Neuronal stem cell (in vitro differentiated cells): Measurements from ENCODE around the gene IRS1. TPM values are rescaled to one million over a fixed set of nuclear protein-coding genes. Genes with fewer than 3 reads are reported as not detected.

Experiments
- DNase-seq: peaks from one replicate; pipeline ENCODE4 v3.0.0-alpha.2; 2013; ENCODE audit warnings: low spot score
- H2AFZ ChIP-seq: one replicate; pipeline ENCODE4 v1.6.1; 2013; ENCODE audit warnings: mild to moderate bottlenecking, low read length, inconsistent platforms
- H2AK5ac ChIP-seq: 2 replicates; pipeline ENCODE4 v1.6.1; 2013; ENCODE audit warnings: low read depth, mild to moderate bottlenecking, inconsistent platforms, low read length, moderate library complexity, mixed read lengths
- H2BK120ac ChIP-seq: 2 replicates; pipeline ENCODE4 v1.6.1; 2013; ENCODE audit warnings: low read depth, mild to moderate bottlenecking, inconsistent platforms, low read length, moderate library complexity, mixed read lengths
- H2BK12ac ChIP-seq: one replicate; pipeline ENCODE4 v1.6.1; 2013; ENCODE audit warnings: low read length, inconsistent platforms
- H2BK15ac ChIP-seq: 2 replicates; pipeline ENCODE4 v1.6.1; 2013; ENCODE audit warnings: mild to moderate bottlenecking, low read length, inconsistent platforms, mixed read lengths
- H2BK5ac ChIP-seq: one replicate; pipeline ENCODE4 v1.6.1; 2013; ENCODE audit warnings: inconsistent platforms, mild to moderate bottlenecking, low read length, moderate library complexity
- H3K14ac ChIP-seq: one replicate; pipeline ENCODE4 v1.6.1; 2013; ENCODE audit warnings: low read length, inconsistent platforms
- H3K18ac ChIP-seq: 2 replicates; pipeline ENCODE4 v1.6.1; 2013; ENCODE audit warnings: low read length, inconsistent platforms
- H3K23ac ChIP-seq: 2 replicates; pipeline ENCODE4 v1.6.1; 2013; ENCODE audit warnings: low read depth, mild to moderate bottlenecking, mixed read lengths, low read length, inconsistent platforms; ENCODE audit not compliant: poor library complexity
- H3K27ac ChIP-seq: replicated peaks from 3 replicates; pipeline ENCODE4 v1.5.1; 2013; ENCODE audit warnings: low read length, inconsistent platforms
- H3K27me3 ChIP-seq, 3 experiments: 2 replicates each; pipeline ENCODE4 v1.6.1; 2013; ENCODE audit warnings: low read length in 3 of 3, mild to moderate bottlenecking in 2 of 3, inconsistent platforms in 1 of 3, low read depth in 1 of 3, mixed read lengths in 1 of 3, moderate library complexity in 1 of 3; ENCODE audit not compliant: control insufficient read depth in 3 of 3, insufficient read depth in 3 of 3
- H3K36me3 ChIP-seq, 2 donors: replicated peaks in 1 of 2; 2 replicates each; pipeline ENCODE4 v1.6.1; 2013; ENCODE audit warnings: low read length in 2 of 2; ENCODE audit not compliant: control insufficient read depth in 2 of 2, insufficient read depth in 2 of 2
- H3K4ac ChIP-seq: 2 replicates; pipeline ENCODE4 v1.6.1; 2013; ENCODE audit warnings: inconsistent platforms, mild to moderate bottlenecking, low read length, moderate library complexity
- H3K4me1 ChIP-seq, 2 donors: 1 replicate in 1 of 2; 2 replicates in 1 of 2; pipeline ENCODE4 v1.6.1; 2013; ENCODE audit warnings: low read length in 2 of 2, low read depth in 1 of 2; ENCODE audit not compliant: control insufficient read depth in 2 of 2, insufficient read depth in 1 of 2
- H3K4me2 ChIP-seq: one replicate; pipeline ENCODE4 v1.6.1; 2013; ENCODE audit warnings: mild to moderate bottlenecking, low read length, inconsistent platforms; ENCODE audit not compliant: insufficient read depth, poor library complexity, severe bottlenecking
- H3K4me3 ChIP-seq, 2 donors: 2 replicates each; pipeline ENCODE4 v1.5.1; 2013; ENCODE audit warnings: low read length in 2 of 2, mild to moderate bottlenecking in 2 of 2, inconsistent platforms in 1 of 2, moderate library complexity in 1 of 2
- H3K79me1 ChIP-seq: one replicate; pipeline ENCODE4 v1.6.1; 2013; ENCODE audit warnings: low read depth, mild to moderate bottlenecking, inconsistent platforms, low read length, moderate library complexity
- H3K9ac ChIP-seq: one replicate; pipeline ENCODE4 v1.6.1; 2013; ENCODE audit warnings: mild to moderate bottlenecking, low read depth, low read length, inconsistent platforms; ENCODE audit not compliant: poor library complexity
- H3K9me3 ChIP-seq, 2 donors: replicated peaks in 1 of 2; 2 replicates each; pipeline versions ENCODE3 to v1.6.1; 2013; ENCODE audit warnings: low read length in 2 of 2, mild to moderate bottlenecking in 2 of 2, inconsistent platforms in 1 of 2, low read depth in 1 of 2, mixed read lengths in 1 of 2, moderate library complexity in 1 of 2; ENCODE audit not compliant: control insufficient read depth in 2 of 2, insufficient read depth in 1 of 2
- H4K8ac ChIP-seq: one replicate; pipeline ENCODE4 v1.6.1; 2013; ENCODE audit warnings: low read depth, mild to moderate bottlenecking, inconsistent platforms, low read length, moderate library complexity
- H4K91ac ChIP-seq: one replicate; pipeline ENCODE4 v1.6.1; 2013; ENCODE audit warnings: low read length, low read depth, mild to moderate bottlenecking, inconsistent platforms; ENCODE audit not compliant: poor library complexity
- WGBS, 2 donors: extraction: QIAGEN DNeasy Blood & Tissue Kit; methylation state at CpG; one replicate each; pipeline ENCODE4 v1.1.7; 2013; ENCODE audit warnings: missing lambda C conversion rate in 2 of 2, mixed read lengths in 1 of 2; ENCODE audit not compliant: insufficient read length in 2 of 2, insufficient replicate concordance in 1 of 2; ENCODE audit errors: extremely low coverage in 2 of 2; 5-methylcytosine and 5-hydroxymethylcytosine counted together
- polyA plus RNA-seq, 2 experiments: library from polyadenylated mRNA; stranded (reverse); fragments of 200-250 nt; gene quantifications; one replicate each; pipeline ENCODE4 v1.2.3, GENCODE V29; 2013

IRS1 gene
- polyA plus RNA-seq (2013, experiment 1 of 2) = 11.0 TPM
- 11.6 TPM for polyA plus RNA-seq (2013, experiment 2 of 2)

GRCh38 chr2:226799211-226799975, at the start of gene IRS1:
TSS of gene IRS1 (minus strand) at chr2:226799820. CDS start at chr2:226798738, 1,082 bp downstream.
- peak within 1 kb of the TSS; percentile 81 for H3K27ac ChIP-seq
- peak within 1 kb of the TSS; percentile 77 for H2BK120ac ChIP-seq
- peaks cover 14 to 22% of the 10 kb centered on the region in 2 donors for H3K4me1 ChIP-seq
- peak within 1 kb of the TSS; percentile 87 for H3K4me2 ChIP-seq
- no CpG with 5 or more reads among the region's 82 CpGs for WGBS, 2 donors
- no peak within 1 kb of the TSS for H4K8ac ChIP-seq
- H3K4me3 ChIP-seq = peak within 1 kb of the TSS; percentile 67 to 90
- H3K79me1 ChIP-seq = peaks cover 27% of the 10 kb centered on the region
- peak; percentile 80 for DNase-seq
- no peaks in the 10 kb centered on the region for H3K27me3 ChIP-seq
- H4K91ac ChIP-seq = no peak within 1 kb of the TSS
- no peak within 1 kb of the TSS for H2BK12ac ChIP-seq
- H2BK5ac ChIP-seq = peak within 1 kb of the TSS; percentile 99
- peaks cover 9 to 35% of the 10 kb centered on the region in 2 donors for H3K9me3 ChIP-seq
- peak within 1 kb of the TSS; percentile 97 for H3K14ac ChIP-seq
- H2BK15ac ChIP-seq = peak within 1 kb of the TSS; percentile 82
- peaks cover 30 to 42% of the 10 kb centered on the region in 2 donors for H3K36me3 ChIP-seq
- peak within 1 kb of the TSS; percentile 94 for H2AFZ ChIP-seq
- H3K4ac ChIP-seq = peak within 1 kb of the TSS; percentile 79
- peak within 1 kb of the TSS; percentile 92 for H3K9ac ChIP-seq
- H3K23ac ChIP-seq = peak within 1 kb of the TSS; percentile 60
- peak within 1 kb of the TSS; percentile 68 for H2AK5ac ChIP-seq
- peak within 1 kb of the TSS; percentile 98 for H3K18ac ChIP-seq

- Histone ChIP-seq H3K23ac (no peak overlapping the region), H3K18ac (no peak overlapping the region), H3K4me1 (peaks cover 0 to 12% of the 10 kb centered on the region in 2 donors), H2AFZ (no peak overlapping the region), H3K4me2 (no peak overlapping the region), H2BK12ac (no peak overlapping the region), H3K79me1 (no peaks in the 10 kb centered on the region), H4K91ac (no peak overlapping the region), H3K27me3 (no peaks in the 10 kb centered on the region), H2AK5ac (no peak overlapping the region), H3K4ac (no peak overlapping the region), H3K14ac (no peak overlapping the region), H2BK15ac (no peak overlapping the region), H3K4me3 (no peak overlapping the region), H3K9me3 (no peaks in the 10 kb centered on the region), H2BK120ac (no peak overlapping the region), H3K36me3 (peaks cover 0 to 4% of the 10 kb centered on the region in 2 donors), H3K9ac (no peak overlapping the region), H3K27ac (no peak overlapping the region), H4K8ac (no peak overlapping the region), H2BK5ac (no peak overlapping the region)
- WGBS, 2 donors = no CpG with 5 or more reads among the region's 2 CpGs
- DNase-seq = no peak
These were observed 49.7 kb upstream of the IRS1 start for GRCh38 chr2:226849349-226849748.

- Histone ChIP-seq H2BK12ac (no peak overlapping the region), H3K14ac (no peak overlapping the region), H4K91ac (no peak overlapping the region), H2BK120ac (no peak overlapping the region), H3K4ac (no peak overlapping the region), H3K4me2 (no peak overlapping the region), H3K9me3 (no peaks in the 10 kb centered on the region), H3K27ac (no peak overlapping the region), H3K18ac (no peak overlapping the region), H2AFZ (no peak overlapping the region), H2BK5ac (no peak overlapping the region), H3K79me1 (no peaks in the 10 kb centered on the region), H2BK15ac (no peak overlapping the region), H2AK5ac (no peak overlapping the region), H3K4me1 (peaks cover 0 to 12% of the 10 kb centered on the region in 2 donors), H3K36me3 (peaks cover 0 to 4% of the 10 kb centered on the region in 2 donors), H3K27me3 (no peaks in the 10 kb centered on the region), H4K8ac (no peak overlapping the region), H3K9ac (no peak overlapping the region), H3K23ac (no peak overlapping the region), H3K4me3 (no peak overlapping the region)
- no peak for DNase-seq
- no CpG with 5 or more reads among the region's 2 CpGs for WGBS, 2 donors
These were observed 47.9 kb upstream of the IRS1 start for GRCh38 chr2:226847511-226847910.

GRCh38 chr2:226847090-226847489, 47.5 kb upstream of the IRS1 start:
- Histone ChIP-seq H3K4me1 (peaks cover 0 to 12% of the 10 kb centered on the region in 2 donors), H3K14ac (no peak overlapping the region), H2BK120ac (no peak overlapping the region), H2BK15ac (no peak overlapping the region), H4K8ac (no peak overlapping the region), H3K79me1 (no peaks in the 10 kb centered on the region), H2BK12ac (no peak overlapping the region), H3K27ac (no peak overlapping the region), H3K18ac (no peak overlapping the region), H3K36me3 (peaks cover 0 to 4% of the 10 kb centered on the region in 2 donors), H4K91ac (no peak overlapping the region), H2BK5ac (no peak overlapping the region), H2AFZ (no peak overlapping the region), H3K9me3 (peaks cover 0 to 4% of the 10 kb centered on the region in 2 donors), H2AK5ac (no peak overlapping the region), H3K27me3 (no peaks in the 10 kb centered on the region), H3K23ac (no peak overlapping the region), H3K4ac (no peak overlapping the region), H3K9ac (no peak overlapping the region), H3K4me3 (no peak overlapping the region), H3K4me2 (no peak overlapping the region)
- no CpG with 5 or more reads among the region's 1 CpG for WGBS, 2 donors
- no peak for DNase-seq
